Raji (cell line): ENCODE data around the gene DDAH1.

Experiments
- POLR2A ChIP-seq: IDR thresholded peaks from 2 replicates; pipeline ENCODE4 v1.6.1; 2011; ENCODE audit warnings: low read depth, low read length, control low read depth; ENCODE audit not compliant: insufficient read depth

The DDAH1 gene

GRCh38 chr1:85427331-85427730 is 37.6 kb downstream of the DDAH1 start:
- no peak for TF ChIP-seq POLR2A

DNA sequence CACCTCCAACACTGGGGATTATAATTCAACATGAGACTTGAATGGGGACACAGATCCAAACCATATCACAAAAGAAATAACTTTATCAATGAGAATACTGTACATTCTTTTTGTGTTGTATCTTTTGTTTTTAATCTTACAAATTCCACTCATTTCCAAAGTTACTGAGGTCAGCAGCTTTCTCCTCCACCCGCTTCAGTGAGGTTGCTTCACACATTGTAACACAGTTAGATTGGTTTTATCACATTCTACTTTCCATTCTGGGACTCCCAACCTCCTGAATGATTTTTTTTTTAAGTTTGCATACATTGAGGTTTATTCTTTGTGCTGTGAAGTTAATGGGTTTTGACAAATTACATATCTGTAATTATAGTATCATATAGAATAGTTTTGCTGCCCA is 43.8 kb downstream of the DDAH1 start:
- TF ChIP-seq POLR2A, result no peak

GRCh38 chr1:85420199-85420598 is 44.8 kb downstream of the DDAH1 start:
- no peak for TF ChIP-seq POLR2A

GRCh38 chr1:85417876-85418275 is 47.1 kb downstream of the DDAH1 start:
- no peak for TF ChIP-seq POLR2A

DNA sequence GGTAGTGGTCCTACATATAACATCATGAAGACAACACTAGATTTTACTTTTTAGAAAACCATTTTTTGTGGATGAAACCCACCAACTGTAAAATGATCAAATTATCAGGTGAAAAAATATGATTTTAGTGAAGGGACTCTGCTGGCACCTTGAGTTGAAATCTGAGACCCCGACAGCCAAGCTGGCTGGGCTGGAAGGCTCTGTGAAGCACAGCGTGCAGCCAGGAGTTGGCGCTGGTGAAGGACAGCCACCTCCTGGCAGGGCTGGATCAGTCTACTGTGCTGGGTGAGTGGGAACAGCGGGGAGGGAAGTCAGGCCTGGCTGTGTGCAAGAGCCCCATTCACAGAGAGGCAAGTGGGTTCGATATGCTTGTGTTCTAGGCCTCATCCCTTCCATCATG is 47.9 kb downstream of the DDAH1 start:
- no peak for TF ChIP-seq POLR2A

GRCh38 chr1:85413169-85413568 is 51.8 kb downstream of the DDAH1 start:
- no peak for TF ChIP-seq POLR2A

GRCh38 chr1:85411567-85412305 is 53.2 kb downstream of the DDAH1 start:
- TF ChIP-seq POLR2A, result no peak

DNA sequence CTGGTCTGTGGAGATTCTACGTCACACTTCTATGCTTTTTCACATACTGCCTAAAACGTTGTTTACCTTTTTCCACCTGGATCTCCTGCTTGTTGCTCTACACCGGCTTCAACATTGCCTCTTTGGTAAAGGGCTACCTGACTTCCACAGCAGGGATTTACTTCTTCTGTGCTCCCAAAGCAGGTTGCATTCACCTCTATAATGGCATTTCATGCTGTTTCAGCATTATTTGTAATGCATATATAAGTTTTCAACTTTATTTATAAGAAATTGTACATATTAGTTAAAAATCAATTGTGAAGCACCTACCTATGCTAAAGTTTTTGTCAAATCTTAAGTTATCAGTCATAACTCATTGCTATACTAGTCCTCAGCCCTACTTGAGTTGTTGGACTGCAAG is 55.4 kb downstream of the DDAH1 start:
- no peak for TF ChIP-seq POLR2A

DNA sequence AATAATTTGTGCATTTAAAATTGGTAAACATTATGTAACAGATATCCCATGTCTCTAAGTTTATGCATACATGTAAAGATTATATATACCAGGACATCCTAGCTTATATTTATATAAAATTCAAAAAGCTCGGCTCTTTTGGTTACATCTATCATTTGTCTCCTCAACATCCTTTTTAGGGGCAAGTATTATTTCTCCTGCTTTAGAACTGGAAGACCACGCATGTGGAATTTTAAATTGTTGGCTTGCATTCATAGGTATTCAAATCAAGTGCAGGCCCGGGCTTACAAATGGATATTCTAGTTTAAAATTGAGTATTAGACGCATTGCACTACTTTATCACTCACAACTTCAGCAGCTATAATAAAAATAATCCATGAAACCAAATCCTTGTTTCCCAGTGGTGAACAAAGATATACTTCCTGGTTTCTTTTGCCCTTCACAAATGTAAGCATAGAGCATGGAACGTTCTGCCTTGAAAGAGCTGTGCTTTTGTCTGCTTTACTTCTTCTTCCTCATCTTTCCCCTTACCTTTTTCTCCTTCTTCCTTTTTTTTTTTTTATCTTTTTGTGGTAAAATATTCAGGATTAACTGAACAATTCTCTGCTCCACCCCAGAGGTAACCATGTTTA is 57.1 kb downstream of the DDAH1 start:
- no peak for TF ChIP-seq POLR2A

DNA sequence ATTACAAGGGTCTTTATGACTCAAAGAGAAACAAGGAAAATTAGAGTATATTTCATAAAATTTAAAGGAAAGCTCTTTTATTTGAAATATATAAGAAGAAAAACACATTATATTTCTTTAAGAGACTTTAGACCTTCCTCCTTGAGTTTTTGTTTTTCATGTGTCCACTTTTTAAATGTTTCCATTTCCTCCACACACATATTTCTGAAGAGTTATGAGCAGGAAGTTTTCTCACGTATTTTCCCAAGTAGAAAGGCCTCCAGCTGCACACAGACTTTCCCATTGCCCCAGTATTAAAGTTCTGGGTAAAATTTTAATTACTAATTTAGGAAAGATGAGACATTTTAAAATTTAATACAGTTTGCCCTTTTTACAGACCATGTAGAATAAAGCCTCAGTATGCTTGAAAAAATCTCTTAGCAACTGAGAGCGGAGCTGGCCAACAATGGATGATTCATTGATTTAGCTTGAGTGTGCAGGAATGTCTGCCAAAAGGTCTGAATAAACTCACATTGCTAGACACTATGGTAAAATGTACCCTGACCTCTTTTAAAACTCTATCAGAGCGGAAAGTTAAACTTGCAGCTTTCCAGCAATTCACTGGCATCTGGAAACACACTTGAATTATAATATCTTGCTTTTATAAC is 57.9 kb downstream of the DDAH1 start:
- no peak for TF ChIP-seq POLR2A

GRCh38 chr1:85406081-85406480 is 58.9 kb downstream of the DDAH1 start:
- TF ChIP-seq POLR2A, result no peak

- no peak for TF ChIP-seq POLR2A
These were observed 60.6 kb downstream of the DDAH1 start for GRCh38 chr1:85404408-85404807.

- TF ChIP-seq POLR2A, result no peak
These were observed 66.4 kb downstream of the DDAH1 start for GRCh38 chr1:85398391-85399064.

DNA sequence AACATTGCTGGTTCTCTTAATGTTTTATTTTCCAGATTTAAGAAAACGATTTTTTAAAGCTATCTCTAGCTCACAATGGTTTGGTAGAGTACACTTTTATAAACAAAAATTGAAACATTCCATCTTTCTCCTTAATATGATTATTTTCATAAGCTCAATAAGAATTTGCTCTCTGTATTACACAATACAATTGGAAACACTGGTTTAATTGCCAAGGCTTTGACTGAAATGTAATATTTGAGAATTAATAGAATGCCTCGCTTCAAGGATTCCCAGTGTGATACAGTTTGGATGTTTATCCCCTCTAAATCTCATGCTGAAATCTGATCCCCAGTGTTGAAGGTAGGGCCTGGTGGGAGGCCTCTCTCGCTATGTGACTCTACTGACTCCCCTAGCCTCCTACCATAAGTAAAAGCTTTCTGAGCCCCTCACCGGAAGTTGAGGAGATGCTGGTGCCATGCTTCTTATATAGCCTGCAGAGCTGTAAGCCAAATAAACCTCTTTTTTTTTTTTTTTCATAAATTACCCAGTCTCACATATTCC is 67.4 kb downstream of the DDAH1 start:
- TF ChIP-seq POLR2A, result no peak

GRCh38 chr1:85396194-85396593 is 68.8 kb downstream of the DDAH1 start:
- TF ChIP-seq POLR2A, result no peak
